Glutamatergic neuron (in vitro differentiated cells): ENCODE measurements around the gene C20orf144. TPM values are rescaled to one million over a fixed set of nuclear protein-coding genes. Genes with fewer than 3 reads are reported as not detected.

Experiments
- DNase-seq: peaks from one replicate; pipeline ENCODE4 v3.0.0; 2022
- H3K27ac Mint-ChIP-seq: one replicate; pipeline ENCODE4 v1.8.0; 2020; ENCODE audit warnings: mild to moderate bottlenecking, mixed read lengths, inconsistent platforms; ENCODE audit not compliant: unreplicated experiment
- H3K27me3 Mint-ChIP-seq: one replicate; pipeline ENCODE4 v1.8.0; 2020; ENCODE audit warnings: mild to moderate bottlenecking, moderate library complexity, mixed read lengths, inconsistent platforms; ENCODE audit not compliant: unreplicated experiment
- H3K36me3 Mint-ChIP-seq: one replicate; pipeline ENCODE4 v1.8.0; 2020; ENCODE audit warnings: mild to moderate bottlenecking, mixed read lengths, inconsistent platforms; ENCODE audit not compliant: unreplicated experiment
- H3K4me1 Mint-ChIP-seq: one replicate; pipeline ENCODE4 v1.8.0; 2020; ENCODE audit warnings: mild to moderate bottlenecking, low read depth, mixed read lengths, inconsistent platforms; ENCODE audit not compliant: unreplicated experiment
- H3K4me3 Mint-ChIP-seq: one replicate; pipeline ENCODE4 v1.8.0; 2020; ENCODE audit warnings: mild to moderate bottlenecking, mixed read lengths, inconsistent platforms; ENCODE audit not compliant: unreplicated experiment
- H3K9me3 Mint-ChIP-seq: one replicate; pipeline ENCODE4 v1.8.0; 2020; ENCODE audit warnings: mild to moderate bottlenecking, moderate library complexity, mixed read lengths, inconsistent platforms; ENCODE audit not compliant: unreplicated experiment
- CTCF ChIP-seq: fragments of 200-600 bp; sonication (generic); IDR thresholded peaks from one replicate; pipeline ENCODE4 v1.5.0; 2021; ENCODE audit not compliant: partially characterized antibody, unreplicated experiment
- total RNA-seq: library from RNA; stranded (reverse); fragmentation: NEBNext Ultra II Directional; extraction: Animal tissue kit (Norgen Biotek cat#: 25700); gene quantifications from one replicate; pipeline ENCODE4 v1.2.1, GENCODE V29; 2021; ENCODE audit not compliant: unreplicated experiment

The C20orf144 gene
- total RNA-seq, 1 donor from 2014 or later: not detected

- H3K27ac Mint-ChIP-seq: no peak overlapping the region
- H3K4me3 Mint-ChIP-seq: no peak overlapping the region
- DNase-seq: no peak
- H3K36me3 Mint-ChIP-seq: no peaks in the 10 kb centered on the region
- peaks cover 7% of the 10 kb centered on the region for H3K9me3 Mint-ChIP-seq
- H3K4me1 Mint-ChIP-seq: peaks cover 11% of the 10 kb centered on the region
- no peak for TF ChIP-seq CTCF
- peaks cover 14% of the 10 kb centered on the region for H3K27me3 Mint-ChIP-seq
These were observed 26.1 kb downstream of the C20orf144 start for GRCh38 chr20:33687993-33688937.

DNA sequence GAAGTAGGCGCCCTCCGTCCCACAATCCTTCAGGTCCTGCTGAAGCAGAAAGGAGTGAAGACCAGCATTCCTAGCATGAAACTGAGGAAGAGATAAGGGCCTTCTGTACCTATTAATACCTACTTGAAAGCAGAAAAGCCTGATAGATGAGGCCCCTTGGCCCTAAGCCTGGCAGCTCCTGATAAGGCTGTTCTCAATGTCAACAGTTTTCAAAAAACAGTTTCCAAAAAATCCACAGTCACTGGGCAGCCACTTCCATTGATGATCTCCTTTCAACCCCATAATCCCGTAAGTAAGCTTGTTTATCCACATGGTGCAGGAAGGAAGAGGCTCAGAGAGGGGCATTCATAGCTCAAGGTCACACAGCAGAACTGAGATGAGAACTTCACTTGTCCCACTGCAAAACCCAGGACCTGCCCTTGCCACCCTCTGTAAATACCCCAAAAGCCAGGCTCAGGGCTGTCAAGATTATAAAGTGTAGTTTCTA is 26.9 kb downstream of the C20orf144 start:
- H3K27me3 Mint-ChIP-seq: peaks cover 14% of the 10 kb centered on the region
- TF ChIP-seq CTCF: no peak
- peaks cover 7% of the 10 kb centered on the region for H3K9me3 Mint-ChIP-seq
- peaks cover 16% of the 10 kb centered on the region for H3K4me1 Mint-ChIP-seq
- H3K4me3 Mint-ChIP-seq: no peak overlapping the region
- no peaks in the 10 kb centered on the region for H3K36me3 Mint-ChIP-seq
- no peak for DNase-seq
- no peak overlapping the region for H3K27ac Mint-ChIP-seq

GRCh38 chr20:33689493-33689892 is 27.4 kb downstream of the C20orf144 start:
- H3K36me3 Mint-ChIP-seq: no peaks in the 10 kb centered on the region
- H3K27ac Mint-ChIP-seq: no peak overlapping the region
- peaks cover 19% of the 10 kb centered on the region for H3K4me1 Mint-ChIP-seq
- TF ChIP-seq CTCF: no peak
- no peak overlapping the region for H3K4me3 Mint-ChIP-seq
- no peak for DNase-seq
- peaks cover 17% of the 10 kb centered on the region for H3K27me3 Mint-ChIP-seq
- H3K9me3 Mint-ChIP-seq: peaks cover 9% of the 10 kb centered on the region

GRCh38 chr20:33689973-33690372 is 27.8 kb downstream of the C20orf144 start:
- peaks cover 9% of the 10 kb centered on the region for H3K9me3 Mint-ChIP-seq
- no peak overlapping the region for H3K4me3 Mint-ChIP-seq
- H3K4me1 Mint-ChIP-seq: peaks cover 19% of the 10 kb centered on the region
- no peak for DNase-seq
- no peak overlapping the region for H3K27ac Mint-ChIP-seq
- peaks cover 13% of the 10 kb centered on the region for H3K27me3 Mint-ChIP-seq
- no peaks in the 10 kb centered on the region for H3K36me3 Mint-ChIP-seq
- no peak for TF ChIP-seq CTCF

DNA sequence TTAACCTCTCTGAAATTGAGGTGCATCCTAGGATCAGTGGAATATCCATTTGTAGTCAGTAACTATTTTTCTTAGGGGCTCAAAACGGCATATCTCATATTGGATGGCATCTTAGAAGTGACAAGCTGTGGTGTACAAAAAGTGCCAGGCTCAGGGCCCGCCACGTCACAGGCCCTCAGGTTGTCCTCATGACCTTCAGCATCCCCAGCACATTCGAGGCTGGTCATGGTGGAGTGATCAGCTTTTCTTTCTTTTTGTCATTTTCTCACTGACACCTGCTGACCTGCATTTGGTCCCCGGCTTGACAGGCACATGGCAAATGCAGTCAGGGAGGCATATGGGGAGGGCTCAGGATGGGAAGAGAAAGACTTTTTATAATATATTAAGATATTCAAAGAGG is 31.2 kb downstream of the C20orf144 start:
- peaks cover 16% of the 10 kb centered on the region for H3K4me1 Mint-ChIP-seq
- no peak for DNase-seq
- peaks cover 6% of the 10 kb centered on the region for H3K36me3 Mint-ChIP-seq
- no peak overlapping the region for H3K27ac Mint-ChIP-seq
- H3K27me3 Mint-ChIP-seq: peaks cover 3% of the 10 kb centered on the region
- H3K4me3 Mint-ChIP-seq: no peak overlapping the region
- H3K9me3 Mint-ChIP-seq: peaks cover 7% of the 10 kb centered on the region
- TF ChIP-seq CTCF: no peak
